ENCODE results near the gene PEA15. TPM values are rescaled to one million over a fixed set of nuclear protein-coding genes. Genes with fewer than 3 reads are reported as not detected.

The PEA15 gene, protein sequence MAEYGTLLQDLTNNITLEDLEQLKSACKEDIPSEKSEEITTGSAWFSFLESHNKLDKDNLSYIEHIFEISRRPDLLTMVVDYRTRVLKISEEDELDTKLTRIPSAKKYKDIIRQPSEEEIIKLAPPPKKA
- total RNA-seq, result 100 to 1,000 TPM in 1 of 2 donors, 10 to 100 TPM in 1; 50.4 to 184 TPM

DNA sequence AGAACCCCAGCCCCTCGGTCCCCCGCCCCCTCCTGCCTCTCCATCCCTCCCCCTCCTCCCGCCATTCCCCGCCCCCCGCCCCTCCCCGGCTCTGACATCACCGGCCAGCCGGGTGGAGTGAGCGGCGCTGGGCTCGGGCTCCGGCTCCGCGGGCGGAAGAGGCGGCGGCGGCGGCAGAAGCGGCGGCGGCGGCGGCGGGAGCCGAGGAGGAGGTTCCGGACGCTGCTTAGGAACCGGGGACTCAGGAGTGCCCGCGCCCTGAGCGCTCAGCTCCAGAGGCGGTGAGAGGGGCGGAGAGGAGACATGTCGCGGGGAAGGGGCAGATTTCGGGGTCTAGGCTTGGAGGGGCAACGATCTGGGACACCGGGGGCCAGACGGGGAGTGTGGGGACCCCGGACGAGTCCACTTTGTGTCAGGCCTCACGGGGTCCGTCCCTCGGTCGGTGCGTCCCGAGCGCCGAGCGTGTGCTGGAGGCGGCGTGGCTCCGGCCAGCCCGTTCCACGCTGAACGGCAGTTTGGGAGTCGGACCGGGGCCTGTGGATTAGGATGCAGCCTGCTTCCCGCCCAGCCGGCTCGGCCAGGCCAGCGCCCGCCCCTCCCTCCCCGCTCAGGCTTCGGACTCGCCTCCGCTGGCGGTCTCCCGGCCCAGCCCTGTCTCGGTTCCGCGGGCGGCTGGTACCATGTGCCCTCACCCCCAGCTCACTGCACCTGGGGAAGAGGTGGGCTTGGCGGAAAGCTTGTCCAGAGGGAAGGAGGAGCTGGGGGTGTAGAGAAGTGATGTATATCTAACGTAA, at the start of gene PEA15:
TSS of gene PEA15 (plus strand) at position 143 of the 794 bp plus-strand sequence. CDS start 6,161 bp downstream, outside the sequence.
- intact Hi-C loops (cut with DNase I), result loop anchor here (10.0 kb wide), 1 partner anchor 169 kb away; no protein-coding TSS in a partner anchor
- Histone ChIP-seq H3K36me3 (no peaks in the 10 kb centered on the region), H3K27me3 (replicated peaks; ENCODE audit: insufficient read depth) (no peaks in the 10 kb centered on the region), H3K4me3 (peak within 1 kb of the TSS; percentile 88 to 91), H3K27ac (peak within 1 kb of the TSS; percentile 90 to 93), H3K9me3 (no peaks in the 10 kb centered on the region), H3K4me1 (replicated peaks) (peaks cover 13% of the 10 kb centered on the region)
- WGBS, result under 1% methylated on average over 54 of the region's 76 CpGs
- no peak for TF ChIP-seq POLR2AphosphoS5 (IDR thresholded peaks at IDR 0.05)
- peak; percentile 82 for TF ChIP-seq POLR2A (IDR thresholded peaks at IDR 0.05)
- peak; percentile 69 for DNase-seq (ENCODE audit: low spot score)

- intact Hi-C loops (cut with DNase I), result no loop called here
Observed at GRCh38 chr1:160156361-160156760, 48.8 kb upstream of the PEA15 start.

GRCh38 chr1:160157174-160157573, 48.0 kb upstream of the PEA15 start:
- Histone ChIP-seq H3K9me3 (no peaks in the 10 kb centered on the region), H3K27ac (no peak overlapping the region), H3K4me3 (no peak overlapping the region), H3K4me1 (replicated peaks) (no peaks in the 10 kb centered on the region), H3K27me3 (replicated peaks; ENCODE audit: insufficient read depth) (no peaks in the 10 kb centered on the region), H3K36me3 (no peaks in the 10 kb centered on the region)
- intact Hi-C loops (cut with DNase I), result no loop called here
- DNase-seq (ENCODE audit: low spot score), result peak; percentile 10
- peak; percentile 55 for TF ChIP-seq POLR2AphosphoS5 (IDR thresholded peaks at IDR 0.05)
- TF ChIP-seq, protein P1, sequence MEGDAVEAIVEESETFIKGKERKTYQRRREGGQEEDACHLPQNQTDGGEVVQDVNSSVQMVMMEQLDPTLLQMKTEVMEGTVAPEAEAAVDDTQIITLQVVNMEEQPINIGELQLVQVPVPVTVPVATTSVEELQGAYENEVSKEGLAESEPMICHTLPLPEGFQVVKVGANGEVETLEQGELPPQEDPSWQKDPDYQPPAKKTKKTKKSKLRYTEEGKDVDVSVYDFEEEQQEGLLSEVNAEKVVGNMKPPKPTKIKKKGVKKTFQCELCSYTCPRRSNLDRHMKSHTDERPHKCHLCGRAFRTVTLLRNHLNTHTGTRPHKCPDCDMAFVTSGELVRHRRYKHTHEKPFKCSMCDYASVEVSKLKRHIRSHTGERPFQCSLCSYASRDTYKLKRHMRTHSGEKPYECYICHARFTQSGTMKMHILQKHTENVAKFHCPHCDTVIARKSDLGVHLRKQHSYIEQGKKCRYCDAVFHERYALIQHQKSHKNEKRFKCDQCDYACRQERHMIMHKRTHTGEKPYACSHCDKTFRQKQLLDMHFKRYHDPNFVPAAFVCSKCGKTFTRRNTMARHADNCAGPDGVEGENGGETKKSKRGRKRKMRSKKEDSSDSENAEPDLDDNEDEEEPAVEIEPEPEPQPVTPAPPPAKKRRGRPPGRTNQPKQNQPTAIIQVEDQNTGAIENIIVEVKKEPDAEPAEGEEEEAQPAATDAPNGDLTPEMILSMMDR (IDR thresholded peaks at IDR 0.05), result no peak
- no peak for TF ChIP-seq POLR2A (IDR thresholded peaks at IDR 0.05)
- 57% methylated on average over 4 of the region's 4 CpGs for whole genome bisulfite sequencing

More at GRCh38 chr1:160156361-160156760, 48.8 kb upstream of the PEA15 start:
- TF ChIP-seq, protein P1 (IDR thresholded peaks at IDR 0.05), result no peak
- no peak for TF ChIP-seq POLR2A (IDR thresholded peaks at IDR 0.05)
- no peak for TF ChIP-seq POLR2AphosphoS5 (IDR thresholded peaks at IDR 0.05)
- Histone ChIP-seq H3K36me3 (no peaks in the 10 kb centered on the region), H3K27ac (no peak overlapping the region), H3K4me3 (no peak overlapping the region), H3K27me3 (replicated peaks; ENCODE audit: insufficient read depth) (no peaks in the 10 kb centered on the region), H3K9me3 (no peaks in the 10 kb centered on the region), H3K4me1 (replicated peaks) (no peaks in the 10 kb centered on the region)
- WGBS, result 59% methylated on average over 5 of the region's 5 CpGs
- DNase-seq (ENCODE audit: low spot score), result no peak

DNA sequence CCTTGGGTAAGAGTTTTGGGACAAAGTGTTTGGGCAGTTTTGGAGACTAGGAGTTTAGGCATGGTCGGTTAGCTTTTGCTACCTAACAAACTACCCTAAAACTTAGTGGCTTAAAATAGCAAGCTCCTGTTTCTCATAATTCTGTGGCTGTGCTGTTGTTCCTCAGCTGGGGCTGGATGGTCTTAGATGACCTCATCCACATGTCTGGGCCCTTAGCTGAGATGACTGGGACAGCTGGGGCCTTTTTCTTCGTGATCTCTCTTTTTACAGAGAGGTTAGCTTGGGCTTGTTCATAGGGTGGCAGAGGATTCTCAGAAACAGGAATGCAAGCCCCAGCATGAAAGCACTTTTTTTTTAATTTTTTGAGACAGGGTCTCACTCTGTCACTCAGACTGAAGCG, 47.2 kb upstream of the PEA15 start:
- no peaks in the 10 kb centered on the region for H3K9me3 ChIP-seq
- H3K27me3 ChIP-seq (replicated peaks; ENCODE audit: insufficient read depth), result no peaks in the 10 kb centered on the region
- intact Hi-C loops (cut with DNase I), result no loop called here
- H3K4me3 ChIP-seq, result no peak overlapping the region
- no peaks in the 10 kb centered on the region for H3K36me3 ChIP-seq
- H3K27ac ChIP-seq, result no peak overlapping the region
- 88% methylated on average over 3 of the region's 3 CpGs for WGBS
- TF ChIP-seq, protein P1 (IDR thresholded peaks at IDR 0.05), result no peak
- TF ChIP-seq POLR2AphosphoS5 (IDR thresholded peaks at IDR 0.05) (no peak), POLR2A (IDR thresholded peaks at IDR 0.05) (no peak)
- DNase-seq (ENCODE audit: low spot score), result no peak
- H3K4me1 ChIP-seq (replicated peaks), result no peaks in the 10 kb centered on the region

- 93% methylated on average over 4 of the region's 4 CpGs for WGBS
- intact Hi-C loops (cut with DNase I), result no loop called here
- H3K4me3 ChIP-seq, result no peak overlapping the region
- no peaks in the 10 kb centered on the region for H3K9me3 ChIP-seq
- DNase-seq (ENCODE audit: low spot score), result no peak
- H3K36me3 ChIP-seq, result no peaks in the 10 kb centered on the region
- no peaks in the 10 kb centered on the region for H3K4me1 ChIP-seq (replicated peaks)
- no peak overlapping the region for H3K27ac ChIP-seq
- H3K27me3 ChIP-seq (replicated peaks; ENCODE audit: insufficient read depth), result no peaks in the 10 kb centered on the region
- no peak for TF ChIP-seq POLR2AphosphoS5 (IDR thresholded peaks at IDR 0.05)
- TF ChIP-seq, protein P1 (IDR thresholded peaks at IDR 0.05), result no peak
- no peak for TF ChIP-seq POLR2A (IDR thresholded peaks at IDR 0.05)
Observed at GRCh38 chr1:160158534-160158933, 46.6 kb upstream of the PEA15 start.

Measured in prostate gland (tissue), 2 donors.